Stimulated activated naive CD8-positive, alpha-beta T cell treated with anti-CD3 and anti-CD28 coated beads, Interleukin-15, Interleukin-2, amounts not matched to agents 100 ng/mL and 50 ng/mL, for 24 hours (primary cell): Measurements from ENCODE around the gene SPHKAP.

ENCODE experiments used
- H3K27ac Mint-ChIP-seq: one replicate; pipeline ENCODE4 v1.8.0; 2021; ENCODE audit warnings: mild to moderate bottlenecking, mixed read lengths
- H3K27me3 Mint-ChIP-seq: one replicate; pipeline ENCODE4 v1.8.0; 2021; ENCODE audit warnings: mixed read lengths
- H3K36me3 Mint-ChIP-seq: one replicate; pipeline ENCODE4 v1.8.0; 2021; ENCODE audit warnings: low read depth, mixed read lengths
- H3K4me1 Mint-ChIP-seq: one replicate; pipeline ENCODE4 v1.8.0; 2021; ENCODE audit warnings: low read depth, mixed read lengths
- H3K4me3 Mint-ChIP-seq: one replicate; pipeline ENCODE4 v1.8.0; 2021; ENCODE audit warnings: mild to moderate bottlenecking, mixed read lengths
- H3K9me3 Mint-ChIP-seq: one replicate; pipeline ENCODE4 v1.8.0; 2021; ENCODE audit warnings: mixed read lengths

The SPHKAP gene

DNA sequence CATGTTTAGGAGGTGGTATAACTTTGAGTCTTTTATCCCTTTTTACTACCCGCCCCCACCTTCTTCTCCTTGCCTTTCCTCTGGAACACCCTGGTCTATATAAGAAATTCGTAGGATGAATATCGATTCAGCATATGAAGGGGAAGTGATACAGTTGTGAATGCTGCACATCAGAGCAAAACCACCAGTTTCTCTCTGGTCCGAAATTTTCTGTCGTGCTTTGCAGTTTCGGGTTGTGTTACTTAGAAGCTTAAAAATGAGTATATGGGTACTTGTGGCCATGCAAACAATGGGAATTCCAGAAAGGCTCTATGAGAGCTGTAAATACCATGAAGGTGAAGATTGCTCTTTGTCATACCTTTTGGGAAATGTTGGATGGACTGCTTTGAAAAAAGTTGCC, 249.5 kb downstream of the SPHKAP start:
- Mint-ChIP-seq H3K4me3 (no peak overlapping the region), H3K4me1 (no peaks in the 10 kb centered on the region), H3K36me3 (no peaks in the 10 kb centered on the region), H3K9me3 (peaks cover 8% of the 10 kb centered on the region), H3K27ac (no peak overlapping the region), H3K27me3 (no peaks in the 10 kb centered on the region)
